Endothelial cell of umbilical vein (primary cell): Measurements from ENCODE around the gene UPB1. TPM values are rescaled to one million over a fixed set of nuclear protein-coding genes. Genes with fewer than 3 reads are reported as not detected.

Source experiments
- BruUV-seq: library from RNA; stranded (reverse); fragments of 400-500 nt; replicated peaks from 2 replicates; lab custom pipeline; 2021; lab: Mats Ljungman, UMichigan
- CTCF ChIA-PET: fragments of 300-600, 350-600 bp; sonication (Branson Sonifier 250); formaldehyde crosslinking; loops from one replicate; lab custom pipeline; 2021; ENCODE audit warnings: antibody characterized with exemption, inconsistent platforms; lab: Charles Lee
- POLR2A ChIA-PET: fragments of 300-600, 350-600 bp; sonication (Branson Sonifier 250); formaldehyde crosslinking; loops from one replicate; lab custom pipeline; 2021; ENCODE audit warnings: antibody characterized with exemption, inconsistent platforms; lab: Charles Lee
- DNase-seq: peaks from one replicate; pipeline ENCODE4 v3.0.0-alpha.2; 2011; ENCODE audit warnings: low read depth, low spot score
- FAIRE-seq: peaks from 2 replicates; lab custom pipeline; 2011; peaks lifted over from hg19 to GRCh38; lab: Jason Lieb, UNC
- H2AFZ ChIP-seq: 2 replicates; pipeline ENCODE4 v1.6.0; 2012; ENCODE audit warnings: low read depth, low read length, control low read depth, inconsistent platforms
- H3K27ac ChIP-seq: 2 replicates; pipeline ENCODE4 v1.5.1; 2011; ENCODE audit warnings: low read depth, mild to moderate bottlenecking, control low read depth, low read length, moderate library complexity; ENCODE audit not compliant: insufficient read depth
- H3K27me3 ChIP-seq, 2 experiments: 2 replicates each; pipeline versions ENCODE4 v1.6.0 to v1.6.1; 2011; ENCODE audit warnings: low read length in 2 of 2, mixed read lengths in 1 of 2; ENCODE audit not compliant: control insufficient read depth in 2 of 2, insufficient read depth in 2 of 2
- H3K36me3 ChIP-seq, 2 experiments: 2 replicates in 1 of 2; 3 replicates in 1 of 2; pipeline ENCODE4 v1.5.1; 2011; ENCODE audit warnings: low read length in 2 of 2, mild to moderate bottlenecking in 1 of 2, moderate library complexity in 1 of 2; ENCODE audit not compliant: control insufficient read depth in 2 of 2, insufficient read depth in 2 of 2; ENCODE audit errors: extremely low read depth in 1 of 2
- H3K4me1 ChIP-seq: 3 replicates; pipeline ENCODE4 v1.5.1; 2011; ENCODE audit warnings: mild to moderate bottlenecking, low read length; ENCODE audit not compliant: control insufficient read depth, insufficient read depth; ENCODE audit errors: extremely low read depth
- H3K4me2 ChIP-seq: 2 replicates; pipeline ENCODE4 v1.6.1; 2011; ENCODE audit warnings: low read length, control low read depth, mixed read lengths; ENCODE audit not compliant: insufficient read depth
- H3K4me3 ChIP-seq, 3 experiments: fragments of 200-600 bp in 1 of 3; sonication (generic), shearing (Covaris generic) in 1 of 3; replicated peaks in 1 of 3; 2 replicates each; pipeline ENCODE4 v1.5.1; 2011 to 2016; ENCODE audit warnings: control low read depth in 3 of 3, low read length in 3 of 3, mild to moderate bottlenecking in 2 of 3, inconsistent platforms in 1 of 3, low read depth in 1 of 3, moderate library complexity in 1 of 3; ENCODE audit not compliant: insufficient read depth in 1 of 3
- H3K79me2 ChIP-seq: 2 replicates; pipeline ENCODE4 v1.6.0; 2012; ENCODE audit warnings: low read length, inconsistent platforms; ENCODE audit not compliant: control insufficient read depth, insufficient read depth
- H3K9ac ChIP-seq: replicated peaks from 2 replicates; pipeline ENCODE3; 2011; ENCODE audit warnings: low read length, control low read depth; ENCODE audit not compliant: insufficient read depth; ENCODE audit errors: extremely low read depth
- H3K9me1 ChIP-seq: replicated peaks from 3 replicates; pipeline ENCODE4 v1.6.0; 2011; ENCODE audit warnings: mild to moderate bottlenecking, low read length; ENCODE audit not compliant: control insufficient read depth, insufficient read depth; ENCODE audit errors: extremely low read depth
- H3K9me3 ChIP-seq: replicated peaks from 2 replicates; pipeline ENCODE4 v1.5.1; 2012; ENCODE audit warnings: low read length, inconsistent platforms; ENCODE audit not compliant: control insufficient read depth, insufficient read depth
- H4K20me1 ChIP-seq: replicated peaks from 2 replicates; pipeline ENCODE3; 2011; ENCODE audit warnings: mild to moderate bottlenecking, low read length; ENCODE audit not compliant: control insufficient read depth, insufficient read depth; ENCODE audit errors: extremely low read depth
- CTCF ChIP-seq, 2 donors: IDR thresholded peaks; 1 replicate in 1 of 2; 2 replicates in 1 of 2; pipeline ENCODE4 v1.5.1; 2011; ENCODE audit warnings: low read length in 2 of 2, mild to moderate bottlenecking in 2 of 2, moderate library complexity in 2 of 2, control low read depth in 1 of 2, inconsistent platforms in 1 of 2, low read depth in 1 of 2; ENCODE audit not compliant: insufficient read depth in 1 of 2; ENCODE audit errors: extremely low read depth in 1 of 2
- EZH2 ChIP-seq: IDR thresholded peaks from 2 replicates; pipeline ENCODE4 v1.6.1; 2012; ENCODE audit warnings: borderline replicate concordance, low read depth, mild to moderate bottlenecking, moderate library complexity, low read length, inconsistent platforms; ENCODE audit not compliant: severe bottlenecking
- FOS ChIP-seq: IDR thresholded peaks from 2 replicates; pipeline ENCODE4 v1.6.1; 2011; ENCODE audit warnings: mild to moderate bottlenecking, low read length, moderate library complexity, borderline replicate concordance; ENCODE audit not compliant: insufficient read depth
- GATA2 ChIP-seq: IDR thresholded peaks from 2 replicates; pipeline ENCODE4 v1.7.0; 2011; ENCODE audit warnings: low read depth, mild to moderate bottlenecking, moderate library complexity, mixed read lengths, low read length; ENCODE audit not compliant: insufficient read length, insufficient read depth
- JUN ChIP-seq: IDR thresholded peaks from 2 replicates; pipeline ENCODE4 v1.6.1; 2011; ENCODE audit warnings: borderline replicate concordance, low read depth; ENCODE audit not compliant: insufficient read length, insufficient read depth
- MAX ChIP-seq: IDR thresholded peaks from 2 replicates; pipeline ENCODE4 v1.6.1; 2011; ENCODE audit not compliant: insufficient read depth, insufficient read length
- MYC ChIP-seq: IDR thresholded peaks from one replicate; pipeline ENCODE4 v1.6.1; 2011; ENCODE audit warnings: mild to moderate bottlenecking, low read depth, low read length
- POLR2A ChIP-seq: IDR thresholded peaks from 2 replicates; pipeline ENCODE4 v1.6.1; 2012; ENCODE audit warnings: low read depth, mild to moderate bottlenecking, control low read depth, low read length
- POLR2AphosphoS5 ChIP-seq: IDR thresholded peaks from 2 replicates; pipeline ENCODE4 v1.6.1; 2012; ENCODE audit warnings: low read depth, mild to moderate bottlenecking, control low read depth, low read length, moderate library complexity; ENCODE audit not compliant: insufficient read depth
- dilution Hi-C: fragments of 300-500 bp; cut with MboI; formaldehyde crosslinking; loops from one replicate; pipeline ENCODE4 v1.15.0; 2019; ENCODE audit warnings: low sequenced_read_pairs; ENCODE audit not compliant: extremely low pct_ligation_motif_present
- intact Hi-C: fragments of 100-400 bp; cut with micrococcal nuclease; formaldehyde crosslinking; loops from one replicate; pipeline ENCODE4 v1.10.0; 2022
- polyA plus RNA-seq, 4 experiments: library from polyadenylated mRNA; depleted of rRNA in 3 of 4; stranded (reverse) in 3 of 4; unstranded in 1 of 4; fragments of >200 nt; gene quantifications; 2 replicates each; pipeline versions ENCODE4 v1.2.1 to v1.2.3, GENCODE V29; 2011 to 2012; ENCODE audit warnings: missing spikeins in 1 of 4
- total RNA-seq: library from RNA; stranded (reverse); gene quantifications from 2 replicates; pipeline ENCODE4 v1.2.3, GENCODE V29; 2021

Gene UPB1
- total and polyA plus RNA-seq, 2 donors (not counting 3 experiments of a cell fraction or from before 2014, with no cell fraction given): 0.30 to 0.80 TPM

- FAIRE-seq (no peak), DNase-seq (no peak)
- BruUV-seq: no TSS peak
- POLR2A ChIA-PET: no interaction called here
- H3K9ac ChIP-seq: no peak overlapping the region
- H3K27me3 ChIP-seq: no peaks in the 10 kb centered on the region
- no peak overlapping the region for H2AFZ ChIP-seq
- no peaks in the 10 kb centered on the region for H4K20me1 ChIP-seq
- no peaks in the 10 kb centered on the region for H3K9me1 ChIP-seq
- dilution Hi-C loops: no loop called here
- H3K4me2 ChIP-seq: no peak overlapping the region
- no peaks in the 10 kb centered on the region for H3K79me2 ChIP-seq
- H3K4me3 ChIP-seq: no peak overlapping the region
- CTCF ChIA-PET: no interaction called here
- H3K27ac ChIP-seq: no peak overlapping the region
- intact Hi-C loops: no loop called here
- TF ChIP-seq POLR2AphosphoS5 (no peak), MYC (no peak), POLR2A (no peak), FOS (no peak), EZH2 (no peak), CTCF (IDR thresholded peaks at IDR 0.05; ENCODE audit: extremely low read depth in 1 of 2, insufficient read depth in 1 of 2, low read depth in 1 of 2, low read length in 2 of 2) (no peak), JUN (no peak), MAX (no peak), GATA2 (no peak)
- peaks cover 35% of the 10 kb centered on the region for H3K4me1 ChIP-seq
- no peaks in the 10 kb centered on the region for H3K9me3 ChIP-seq
- no peaks in the 10 kb centered on the region for H3K36me3 ChIP-seq
Observed at GRCh38 chr22:24457894-24458420, 37.2 kb upstream of the UPB1 start.
